Stimulated activated CD4-positive, alpha-beta T cell treated with anti-CD3 and anti-CD28 coated beads, Interleukin-1b, Interleukin-23, amount 100 ng/mL, for 48 hours (primary cell): ENCODE data around the gene ARHGAP11B.
"Not testable (repeated sequence)": the region's sequence is repeated elsewhere in the genome, so short reads cannot be mapped to it uniquely, and the experiment has no call there.

Experiments
- DNase-seq: peaks from one replicate; pipeline ENCODE4 v3.0.0-alpha.2; 2020

ARHGAP11B gene

GRCh38 chr15:30625436-30626193, at the start of gene ARHGAP11B:
Gene ARHGAP11B, plus strand, starts transcription at chr15:30626128.
- peak; percentile 97 for DNase-seq

GRCh38 chr15:30579394-30579970, 46.4 kb upstream of the ARHGAP11B start:
- DNase-seq = not testable (repeated sequence)

- not testable (repeated sequence) for DNase-seq
Observed at GRCh38 chr15:30580716-30581115, 45.2 kb upstream of the ARHGAP11B start.

DNA sequence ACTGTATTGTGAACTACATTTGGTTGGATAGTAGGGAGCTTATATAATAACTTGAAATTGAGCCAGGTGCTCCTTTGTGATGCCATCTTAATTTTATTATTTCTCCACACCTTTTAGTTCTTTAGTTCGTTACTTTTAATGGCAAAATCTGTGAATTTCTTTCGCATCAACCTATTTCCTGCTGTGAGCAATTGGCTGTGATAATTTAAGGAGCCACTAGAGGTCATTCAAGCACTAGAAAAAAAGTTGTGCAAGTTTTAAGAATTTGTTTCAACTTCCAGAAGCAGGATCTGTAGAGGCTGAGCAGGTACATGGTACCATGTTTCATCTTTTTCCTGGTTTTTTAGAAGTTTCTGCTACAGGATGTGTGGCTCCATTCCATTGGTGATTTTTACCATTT, 27.0 kb upstream of the ARHGAP11B start:
- DNase-seq = not testable (repeated sequence)

DNA sequence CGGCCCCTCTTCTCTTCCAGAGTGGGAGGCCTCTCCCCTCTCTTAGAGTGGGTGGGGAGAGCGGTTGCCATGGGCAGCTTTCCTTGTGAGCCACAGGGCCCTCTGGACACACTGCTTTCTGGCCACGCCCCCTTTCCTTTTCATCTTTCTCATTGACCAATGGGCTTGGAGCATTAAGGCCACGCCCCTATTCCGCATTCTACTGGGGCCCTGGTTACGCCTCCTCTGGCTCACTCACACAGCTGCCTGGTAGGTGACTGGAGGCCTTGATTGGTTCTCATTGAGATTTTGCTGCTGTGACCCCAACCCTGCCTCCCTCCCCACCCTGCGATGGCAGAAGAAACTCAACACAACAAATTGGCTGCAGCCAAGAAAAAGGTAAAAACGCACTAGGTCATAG, 22.1 kb upstream of the ARHGAP11B start, which contains the start of gene GOLGA8H:
Gene GOLGA8H (plus strand): TSS at position 233 of the 400 bp plus-strand sequence. CDS start 98 bp downstream, at position 331.
- DNase-seq = peak; percentile 4

- DNase-seq = not testable (repeated sequence)
Observed at GRCh38 chr15:30612271-30612670, 13.7 kb upstream of the ARHGAP11B start.

DNA sequence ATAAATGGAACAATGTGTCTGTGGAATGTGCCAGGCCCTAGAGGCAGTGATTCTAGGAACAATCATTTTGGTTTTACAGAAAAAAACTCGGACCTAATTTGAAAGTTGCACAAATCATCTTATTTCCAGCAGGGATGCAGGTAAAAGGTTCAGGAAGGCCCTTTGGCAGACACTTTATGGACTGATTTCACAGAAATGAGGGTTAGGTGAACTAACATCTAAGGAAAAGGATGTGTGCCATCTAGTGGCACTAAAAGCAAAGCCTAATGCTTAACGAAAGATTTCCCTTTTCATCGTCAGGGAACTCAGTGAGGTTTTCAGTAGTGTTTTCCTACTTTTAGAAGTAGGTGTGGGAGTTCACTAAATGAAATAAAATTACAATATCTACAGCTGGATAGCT, 4.6 kb upstream of the ARHGAP11B start:
- DNase-seq = not testable (repeated sequence)

- DNase-seq = not testable (repeated sequence)
Observed at GRCh38 chr15:30626194-30626565, 252 bp downstream of the ARHGAP11B start.

DNA sequence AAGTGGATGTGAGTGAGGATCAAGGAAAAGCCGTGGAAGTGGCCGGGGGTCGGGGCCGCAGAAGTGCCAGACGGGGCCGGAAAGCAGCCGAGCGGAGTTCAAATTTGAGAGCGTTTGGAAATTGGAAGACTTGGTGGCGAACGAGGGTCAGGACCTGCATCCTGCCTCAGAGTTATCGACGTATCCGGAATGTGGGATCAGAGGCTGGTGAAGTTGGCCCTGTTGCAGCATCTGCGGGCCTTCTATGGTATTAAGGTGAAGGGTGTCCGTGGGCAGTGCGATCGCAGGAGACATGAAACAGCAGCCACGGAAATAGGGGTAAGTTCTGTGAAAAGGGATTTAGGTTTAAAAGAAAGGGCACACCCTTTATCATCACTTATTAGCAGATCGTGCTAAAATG, 704 bp downstream of the ARHGAP11B start:
- not testable (repeated sequence) for DNase-seq

DNA sequence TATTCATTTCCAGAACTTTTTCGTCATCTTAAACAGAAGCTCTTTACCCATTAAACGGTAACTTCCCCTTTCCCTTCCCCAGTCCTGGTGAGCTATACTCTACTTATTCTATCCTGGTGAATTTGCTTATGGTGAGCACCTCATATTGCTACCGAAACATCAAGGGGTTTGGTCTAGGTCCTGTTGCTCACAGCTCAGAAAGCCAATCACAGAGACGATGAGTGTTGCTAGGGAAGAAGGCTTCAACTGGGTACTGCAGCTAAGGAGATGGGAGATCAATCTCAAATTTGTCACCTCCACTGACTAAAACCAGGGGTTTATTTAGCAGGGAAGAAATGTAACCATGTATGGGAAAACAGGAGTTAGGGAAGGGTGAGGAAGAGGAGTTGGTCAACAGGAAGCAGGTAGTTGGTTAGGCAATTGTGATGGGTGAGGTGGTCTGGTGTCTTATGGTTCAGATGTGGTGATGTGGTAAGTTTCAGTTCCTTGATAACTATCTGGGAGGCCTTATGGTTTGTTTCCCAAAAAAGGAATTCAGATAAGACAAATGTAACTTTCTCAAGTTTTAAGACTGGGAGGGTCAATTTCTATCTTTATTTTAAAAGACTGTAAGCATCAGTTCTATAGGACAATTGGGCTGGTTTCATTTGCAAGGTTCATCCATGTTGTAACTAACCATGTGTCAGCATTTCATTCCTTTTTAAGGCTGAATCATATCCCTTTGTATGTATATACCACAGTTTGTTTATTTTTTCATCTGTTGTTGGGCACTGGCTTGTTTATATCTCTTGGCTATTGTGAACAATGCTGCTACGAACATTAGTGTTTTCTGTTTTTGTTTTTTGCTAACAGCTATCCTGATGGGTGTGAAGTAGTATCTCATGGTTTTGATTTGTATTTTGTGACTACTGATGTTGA, 24.3 kb downstream of the ARHGAP11B start:
- DNase-seq = no peak

DNA sequence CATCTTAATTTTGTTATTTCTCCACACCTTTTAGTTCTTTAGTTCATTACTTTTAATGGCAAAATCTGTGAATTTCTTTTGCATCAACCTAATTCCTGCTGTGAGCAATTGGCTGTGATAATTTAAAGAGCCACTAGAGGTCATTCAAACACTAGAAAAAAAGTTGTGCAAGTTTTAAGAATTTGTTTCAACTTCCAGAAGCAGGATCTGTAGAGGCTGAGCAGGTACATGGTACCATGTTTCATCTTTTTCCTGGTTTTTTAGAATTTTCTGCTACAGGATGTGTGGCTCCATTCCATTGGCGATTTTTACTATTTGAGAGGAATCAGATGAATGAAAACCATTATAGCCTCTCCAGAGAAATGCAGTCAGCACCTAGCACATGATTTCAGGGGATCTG, 35.2 kb downstream of the ARHGAP11B start:
- DNase-seq = not testable (repeated sequence)

GRCh38 chr15:30669621-30670020, 43.7 kb downstream of the ARHGAP11B start:
- not testable (repeated sequence) for DNase-seq

DNA sequence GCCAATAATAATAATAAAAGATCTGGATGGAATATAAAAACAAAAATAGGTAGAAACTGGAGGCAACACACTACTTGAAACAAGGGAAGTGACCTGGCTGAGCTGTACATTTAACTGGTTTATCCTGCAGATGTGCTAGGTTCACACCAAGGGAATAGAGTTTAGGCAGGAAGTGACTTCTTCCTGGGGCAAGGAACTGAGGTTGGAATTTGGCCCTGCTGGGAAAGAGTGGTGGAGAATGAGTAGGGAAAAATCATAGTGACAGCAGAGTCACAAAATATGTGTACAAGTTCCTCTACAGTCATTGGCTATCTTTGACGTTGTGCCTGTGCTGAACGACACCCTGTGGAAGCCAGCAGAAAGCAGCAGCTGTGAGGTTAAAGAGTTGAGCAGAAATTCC, 44.1 kb downstream of the ARHGAP11B start:
- no peak for DNase-seq

- no peak for DNase-seq
Observed at GRCh38 chr15:30671309-30671708, 45.4 kb downstream of the ARHGAP11B start.

DNA sequence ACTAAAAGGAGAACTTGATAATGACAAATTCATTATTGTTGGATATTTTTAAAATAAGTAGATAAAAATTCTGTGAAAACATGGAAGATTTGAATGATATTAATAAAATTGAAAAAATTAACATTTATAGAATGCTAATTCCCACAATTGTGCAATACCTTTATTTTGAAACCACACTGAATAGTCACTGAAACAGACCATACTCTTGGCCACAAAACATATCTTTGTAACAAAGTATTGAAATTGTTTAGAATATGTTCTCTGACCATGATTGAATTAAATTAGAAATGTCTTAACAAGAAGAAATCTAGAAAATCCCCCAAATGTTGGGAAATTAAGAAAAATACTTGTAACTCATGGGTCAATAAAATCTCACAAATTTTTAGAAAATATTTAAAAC, 49.2 kb downstream of the ARHGAP11B start:
- DNase-seq = no peak

GRCh38 chr15:30675891-30676290, 50.0 kb downstream of the ARHGAP11B start:
- not testable (repeated sequence) for DNase-seq

- DNase-seq = not testable (repeated sequence)
Observed at GRCh38 chr15:30680997-30681396, 55.1 kb downstream of the ARHGAP11B start.

- DNase-seq = not testable (repeated sequence)
Observed at GRCh38 chr15:30685709-30686285, 59.9 kb downstream of the ARHGAP11B start.

DNA sequence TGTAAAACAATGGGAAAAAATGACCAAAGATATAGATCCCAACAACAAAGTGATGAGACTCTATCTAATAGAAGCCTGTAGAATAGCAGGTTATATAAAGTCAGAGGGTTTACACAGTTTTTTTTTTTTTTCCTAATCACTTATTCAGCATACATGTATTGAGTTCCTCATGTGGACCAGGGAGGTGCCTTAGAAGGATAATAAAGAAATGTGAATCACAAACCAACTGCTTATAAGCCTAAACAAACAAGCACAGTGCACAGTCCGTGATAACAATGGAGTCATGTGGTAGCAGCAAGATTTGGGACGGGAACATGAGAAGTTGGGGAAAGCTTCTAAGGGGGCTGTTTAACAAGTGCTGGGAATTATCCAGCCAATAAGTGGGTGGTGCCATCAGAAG, 60.7 kb downstream of the ARHGAP11B start:
- not testable (repeated sequence) for DNase-seq
